ENCODE results near the gene EFL1.

The EFL1 gene

DNA sequence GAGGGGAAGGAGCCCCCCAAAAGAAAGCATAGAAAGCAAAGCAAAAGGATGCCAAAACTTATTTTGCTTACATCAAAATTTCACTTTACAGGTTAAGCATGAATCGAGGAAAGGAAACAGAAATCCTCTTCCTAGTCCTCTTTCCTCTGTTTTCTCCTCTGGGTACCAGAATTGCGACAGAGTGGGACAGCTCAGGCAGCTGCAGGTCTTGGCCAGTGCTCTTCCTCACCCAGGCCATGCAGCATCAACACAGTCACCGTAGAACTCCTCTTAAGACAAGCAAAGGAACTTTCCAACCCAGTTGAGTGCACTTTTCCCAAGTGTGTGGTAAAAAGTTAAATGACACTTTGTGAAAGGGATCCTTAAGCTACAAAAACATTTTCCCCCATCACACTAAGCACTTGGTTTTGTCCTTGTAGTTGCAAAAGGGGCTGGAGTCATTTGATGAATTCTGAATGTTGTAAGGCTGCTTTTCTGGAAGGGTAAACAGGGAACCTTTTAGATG, 170.8 kb downstream of the EFL1 start:
- Histone ChIP-seq H3K4me3 (ENCODE audit: low read depth, low read length) (no peak overlapping the region), H3K27me3 (replicated peaks) (no peaks in the 10 kb centered on the region), H3K36me3 (replicated peaks) (peaks cover 2% of the 10 kb centered on the region), H3K27ac (no peak overlapping the region)
- TF ChIP-seq, protein P1, sequence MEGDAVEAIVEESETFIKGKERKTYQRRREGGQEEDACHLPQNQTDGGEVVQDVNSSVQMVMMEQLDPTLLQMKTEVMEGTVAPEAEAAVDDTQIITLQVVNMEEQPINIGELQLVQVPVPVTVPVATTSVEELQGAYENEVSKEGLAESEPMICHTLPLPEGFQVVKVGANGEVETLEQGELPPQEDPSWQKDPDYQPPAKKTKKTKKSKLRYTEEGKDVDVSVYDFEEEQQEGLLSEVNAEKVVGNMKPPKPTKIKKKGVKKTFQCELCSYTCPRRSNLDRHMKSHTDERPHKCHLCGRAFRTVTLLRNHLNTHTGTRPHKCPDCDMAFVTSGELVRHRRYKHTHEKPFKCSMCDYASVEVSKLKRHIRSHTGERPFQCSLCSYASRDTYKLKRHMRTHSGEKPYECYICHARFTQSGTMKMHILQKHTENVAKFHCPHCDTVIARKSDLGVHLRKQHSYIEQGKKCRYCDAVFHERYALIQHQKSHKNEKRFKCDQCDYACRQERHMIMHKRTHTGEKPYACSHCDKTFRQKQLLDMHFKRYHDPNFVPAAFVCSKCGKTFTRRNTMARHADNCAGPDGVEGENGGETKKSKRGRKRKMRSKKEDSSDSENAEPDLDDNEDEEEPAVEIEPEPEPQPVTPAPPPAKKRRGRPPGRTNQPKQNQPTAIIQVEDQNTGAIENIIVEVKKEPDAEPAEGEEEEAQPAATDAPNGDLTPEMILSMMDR (IDR thresholded peaks at IDR 0.05; ENCODE audit: low read depth, low read length, missing control alignments), result no peak
- in situ Hi-C loops (cut with HindIII; ENCODE audit: low pct_ligation_motif_present, low sequenced_read_pairs), result no loop called here
- DNase-seq, result no peak

DNA sequence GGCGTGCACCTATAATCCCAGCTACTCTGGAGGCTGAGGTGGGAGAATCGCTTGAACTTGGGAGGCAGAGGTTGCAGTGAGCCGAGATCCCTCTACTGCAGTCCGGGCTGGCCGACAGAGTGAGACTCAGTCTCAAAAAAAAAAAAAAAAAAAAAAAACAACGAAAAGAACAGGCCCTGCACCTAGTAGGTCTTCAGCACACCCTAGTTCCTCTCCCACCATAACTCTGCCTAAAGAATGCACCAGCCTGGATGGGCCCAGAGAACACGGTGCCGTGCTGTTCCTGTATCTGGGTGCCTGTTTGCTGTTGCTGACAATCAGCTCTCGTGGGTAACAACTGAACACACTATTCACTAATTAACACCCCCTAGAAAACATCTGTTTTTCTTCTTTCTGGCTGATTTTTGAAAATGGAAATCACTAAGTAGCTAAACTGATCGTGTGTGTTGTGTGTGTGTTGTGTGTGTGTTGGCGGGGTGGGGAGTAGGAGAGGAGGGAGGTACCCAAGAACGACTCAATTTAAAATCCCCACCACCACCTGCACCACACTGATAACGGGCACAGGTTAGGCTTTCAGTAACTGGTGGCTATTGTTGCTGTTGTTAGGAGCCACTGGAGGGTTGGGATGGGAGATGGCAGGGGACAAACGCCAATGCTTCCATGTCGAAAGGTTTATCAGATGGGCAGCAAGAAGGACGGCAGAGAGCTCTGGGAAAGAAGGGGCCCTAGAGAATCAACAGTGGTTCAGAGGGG, 176.1 kb downstream of the EFL1 start:
- H3K27me3 ChIP-seq (replicated peaks), result no peaks in the 10 kb centered on the region
- TF ChIP-seq, protein P1 (IDR thresholded peaks at IDR 0.05; ENCODE audit: low read depth, low read length, missing control alignments), result no peak
- H3K36me3 ChIP-seq (replicated peaks), result no peaks in the 10 kb centered on the region
- in situ Hi-C loops (cut with HindIII; ENCODE audit: low pct_ligation_motif_present, low sequenced_read_pairs), result no loop called here
- H3K4me3 ChIP-seq (ENCODE audit: low read depth, low read length), result no peak overlapping the region
- no peak overlapping the region for H3K27ac ChIP-seq
- no peak for DNase-seq

DNA sequence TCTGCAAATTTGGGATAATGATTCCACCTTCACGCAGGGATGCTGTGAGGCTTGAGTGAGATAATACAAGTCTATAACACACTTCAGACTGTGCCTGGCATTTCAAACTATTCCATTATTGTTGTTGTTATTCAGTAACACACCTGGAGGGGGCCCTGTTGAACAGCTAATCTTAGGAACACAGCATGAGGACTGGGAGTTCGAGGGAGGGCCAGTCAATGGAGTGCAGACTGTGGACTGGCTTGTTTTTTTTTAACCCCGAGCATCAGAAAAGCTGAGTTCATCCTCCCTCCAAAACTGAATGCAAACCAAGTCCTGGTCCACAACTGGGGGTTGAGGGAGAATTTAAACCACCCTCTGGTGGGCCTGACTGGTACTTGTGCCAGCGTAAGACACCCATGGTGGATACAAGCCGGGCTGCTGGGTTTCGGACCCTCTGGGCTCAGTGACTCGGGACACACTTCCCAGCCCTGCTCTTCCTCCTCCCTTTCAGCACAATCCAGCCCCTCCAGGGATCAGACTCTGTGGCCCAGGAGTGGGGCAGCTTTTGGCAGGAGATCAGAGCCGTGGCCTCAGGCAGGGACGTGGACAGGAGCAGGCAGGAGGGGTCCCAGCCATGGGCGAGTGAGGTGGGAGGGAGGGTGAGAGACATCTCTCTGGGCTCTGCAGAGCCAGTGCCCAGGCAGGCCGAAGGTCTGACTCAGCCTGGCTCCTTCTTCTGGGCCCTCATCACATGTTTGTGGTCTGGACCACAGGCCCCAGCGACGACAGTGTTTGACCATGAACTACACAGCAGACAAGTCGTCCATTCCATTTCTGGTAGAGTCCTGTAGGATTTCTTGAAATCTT, 180.4 kb downstream of the EFL1 start:
- DNase-seq, result peak; percentile 96
- no peaks in the 10 kb centered on the region for H3K27me3 ChIP-seq (replicated peaks)
- in situ Hi-C loops (cut with HindIII; ENCODE audit: low pct_ligation_motif_present, low sequenced_read_pairs), result no loop called here
- H3K27ac ChIP-seq, result peak overlapping the region; percentile 87
- H3K4me3 ChIP-seq (ENCODE audit: low read depth, low read length), result no peak overlapping the region
- no peaks in the 10 kb centered on the region for H3K36me3 ChIP-seq (replicated peaks)
- TF ChIP-seq, protein P1 (IDR thresholded peaks at IDR 0.05; ENCODE audit: low read depth, low read length, missing control alignments), result peak; percentile 60

DNA sequence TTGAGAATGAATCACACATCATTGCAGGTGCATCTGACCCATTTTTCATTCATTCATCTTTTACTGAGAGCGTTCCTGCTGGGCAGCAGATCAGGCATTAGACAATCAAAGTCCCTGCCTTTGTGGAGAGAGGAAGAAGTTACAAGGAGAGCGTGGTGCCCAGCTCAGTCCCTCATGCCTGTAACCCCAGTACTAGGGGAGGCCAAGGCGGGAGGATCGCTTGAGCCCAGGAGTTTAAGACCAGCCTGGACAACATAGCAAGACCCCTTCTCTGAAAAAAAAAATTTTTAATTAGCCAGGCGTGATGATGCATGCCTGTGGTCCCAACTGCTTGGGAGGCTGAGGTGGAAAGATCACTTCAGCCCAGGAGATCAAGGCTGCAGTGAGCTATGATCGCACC, 181.8 kb downstream of the EFL1 start:
- DNase-seq, result no peak
- H3K27ac ChIP-seq, result no peak overlapping the region
- no peaks in the 10 kb centered on the region for H3K27me3 ChIP-seq (replicated peaks)
- in situ Hi-C loops (cut with HindIII; ENCODE audit: low pct_ligation_motif_present, low sequenced_read_pairs), result no loop called here
- TF ChIP-seq, protein P1 (IDR thresholded peaks at IDR 0.05; ENCODE audit: low read depth, low read length, missing control alignments), result no peak
- H3K4me3 ChIP-seq (ENCODE audit: low read depth, low read length), result no peak overlapping the region
- H3K36me3 ChIP-seq (replicated peaks), result no peaks in the 10 kb centered on the region

Measured in brain microvascular endothelial cell (primary cell).